Heart left ventricle (tissue), 13 donors: ENCODE data around the gene BATF3.

Source experiments
- CTCF ChIP-seq, 12 donors: fragments of 200-600 bp; sonication (generic) in 4 of 12; IDR thresholded peaks; one replicate each; pipeline versions ENCODE4 v1.5.0 to v1.8.0; 2018 to 2022; ENCODE audit warnings: antibody characterized with exemption in 12 of 12, mild to moderate bottlenecking in 5 of 12
- POLR2A ChIP-seq, 2 donors: fragments of 450-650 bp; IDR thresholded peaks; one replicate each; pipeline ENCODE4 v1.6.1; 2017; ENCODE audit warnings: antibody characterized with exemption in 2 of 2, mild to moderate bottlenecking in 2 of 2, moderate library complexity in 2 of 2
- donor health status: ischemic (EF 13 %, LVEDD 7.1; RV severe dilation, severe dysfunction).
- donor health status: DM: no; HTN: yes; CAD: no.
- donor health status: DM: no; HTN: no; CAD: no.
- donor health status: ischemic (EF 25% LVEDD 6.9; RV normal size, moderate dysfunction).
- donor health status: ischemic (EF 25% LVEDD 5.7; RV mildly dilated, moderate dysfunction).
- donor health status: ischemic (EF 35%, LVEDD 5.7; RV mildly dilated, moderate dysfunction).
- donor health status: nonischemic (EF 11% LVEDD 7.7; RV severe dilation, severe dysfunction).
- donor health status: DM: yes; HTN: yes; CAD: no.
- donor health status: PGD.
- donor health status: ischemic (EF 29% LVEDD 5.4; RV normal size, mild dysfunction).
- donor health status: nonischemic (EF 23%, LVEDD 6.1; RV moderate dilation, normal function).

GRCh38 chr1:212643877-212644276, 55.8 kb downstream of the BATF3 start:
- no peak for TF ChIP-seq CTCF (IDR thresholded peaks at IDR 0.05)
- TF ChIP-seq POLR2A (IDR thresholded peaks at IDR 0.05): no peak
